ENCODE data around the gene PAPSS1. TPM values are rescaled to one million over a fixed set of nuclear protein-coding genes. Genes with fewer than 3 reads are reported as not detected.

PAPSS1 gene
- total and polyA plus RNA-seq, 2 of the 8 experiments (the other 6 are each of a cell fraction or from before 2014, with no cell fraction given) = 79.2 to 98.5 TPM

GRCh38 chr4:107593230-107593629 lies 126.8 kb downstream of the PAPSS1 start (continued):
- no peak for TF ChIP-seq CTBP2 (IDR thresholded peaks at IDR 0.05; ENCODE audit: borderline replicate concordance, insufficient read depth, insufficient read length, low read length)

Data from H1 (cell line).